ENCODE results near the gene KIR3DL1. TPM values are rescaled to one million over a fixed set of nuclear protein-coding genes. Genes with fewer than 3 reads are reported as not detected.
"Not testable (repeated sequence)": the region's sequence is repeated elsewhere in the genome, so short reads cannot be mapped to it uniquely, and the experiment has no call there.

Gene KIR3DL1
- total and polyA plus RNA-seq, 4 experiments from 2014 or later, result 0.16 TPM; not detected in 3

GRCh38 chr19:54837522-54837921, 21.3 kb downstream of the KIR3DL1 start:
- H3K36me3 ChIP-seq (ENCODE audit: insufficient read depth, low read length); H3K4me3 Mint-ChIP-seq; H3K27ac Mint-ChIP-seq; intact Hi-C loops (cut with micrococcal nuclease); H3K9me3 ChIP-seq (ENCODE audit: control insufficient read depth in 1 of 2, low read length in 2 of 2); H3K27me3 Mint-ChIP-seq; CTCF ChIA-PET (ENCODE audit: partially characterized antibody); H3K36me3 Mint-ChIP-seq; H3K27me3 ChIP-seq (ENCODE audit: insufficient read depth, low read length); H3K27ac ChIP-seq (ENCODE audit: low read depth, low read length); H3K4me1 Mint-ChIP-seq; DNase-seq; H3K4me3 ChIP-seq (ENCODE audit: low read length in 2 of 2); POLR2A ChIA-PET (ENCODE audit: partially characterized antibody); H3K9me3 Mint-ChIP-seq; H3K4me1 ChIP-seq (ENCODE audit: insufficient read depth, low read length): not testable (repeated sequence)

- H3K27ac ChIP-seq (ENCODE audit: low read depth, low read length); H3K27me3 ChIP-seq (ENCODE audit: insufficient read depth, low read length); H3K4me3 ChIP-seq (ENCODE audit: low read length in 2 of 2); POLR2A ChIA-PET (ENCODE audit: partially characterized antibody); H3K4me1 Mint-ChIP-seq; H3K4me1 ChIP-seq (ENCODE audit: insufficient read depth, low read length); CTCF ChIA-PET (ENCODE audit: partially characterized antibody); H3K36me3 Mint-ChIP-seq; DNase-seq; H3K9me3 ChIP-seq (ENCODE audit: control insufficient read depth in 1 of 2, low read length in 2 of 2); H3K27ac Mint-ChIP-seq; H3K4me3 Mint-ChIP-seq; intact Hi-C loops (cut with micrococcal nuclease); H3K36me3 ChIP-seq (ENCODE audit: insufficient read depth, low read length): not testable (repeated sequence)
- Mint-ChIP-seq H3K27me3 (peaks cover 3 to 11% of the 10 kb centered on the region in 2 donors), H3K9me3 (peaks cover 0 to 15% (median 11%) of the 10 kb centered on the region in 8 donors)
Observed at GRCh38 chr19:54843171-54843570, 26.9 kb downstream of the KIR3DL1 start.

- DNase-seq; H3K4me1 ChIP-seq (ENCODE audit: insufficient read depth, low read length); H3K4me1 Mint-ChIP-seq; H3K36me3 Mint-ChIP-seq; H3K4me3 ChIP-seq (ENCODE audit: low read length in 2 of 2); H3K36me3 ChIP-seq (ENCODE audit: insufficient read depth, low read length); POLR2A ChIA-PET (ENCODE audit: partially characterized antibody); H3K27me3 ChIP-seq (ENCODE audit: insufficient read depth, low read length); CTCF ChIA-PET (ENCODE audit: partially characterized antibody); H3K27ac ChIP-seq (ENCODE audit: low read depth, low read length); H3K9me3 ChIP-seq (ENCODE audit: control insufficient read depth in 1 of 2, low read length in 2 of 2); intact Hi-C loops (cut with micrococcal nuclease): not testable (repeated sequence)
- H3K9me3 Mint-ChIP-seq, result peaks cover 0 to 19% (median 12%) of the 10 kb centered on the region in 8 donors
- peak within 1 kb of the TSS in 2 of 7 donors; percentile 2 to 54 for H3K27ac Mint-ChIP-seq
- H3K27me3 Mint-ChIP-seq, result peaks cover 8 to 12% of the 10 kb centered on the region in 2 donors
- H3K4me3 Mint-ChIP-seq, result peak within 1 kb of the TSS in 2 of 8 donors; percentile 22 to 72
Observed at GRCh38 chr19:54850061-54850640, 33.9 kb downstream of the KIR3DL1 start, which contains the start of gene KIR3DL2. Gene KIR3DL2 (plus strand): TSS chr19:54850443. CDS start chr19:54850476, 33 bp downstream.

- Mint-ChIP-seq H3K27ac (peak overlapping the region in 1 of 7 donors; percentile 54), H3K4me1 (no peaks in the 10 kb centered on the region), H3K36me3 (no peaks in the 10 kb centered on the region), H3K4me3 (peak overlapping the region in 1 of 8 donors; percentile 72), H3K27me3 (peaks cover 7 to 12% of the 10 kb centered on the region in 2 donors), H3K9me3 (peaks cover 0 to 18% (median 8%) of the 10 kb centered on the region in 8 donors)
- intact Hi-C loops (cut with micrococcal nuclease), result no loop called here
- H3K4me3 ChIP-seq (ENCODE audit: low read length in 2 of 2), result no peak overlapping the region
- no peaks in the 10 kb centered on the region for H3K36me3 ChIP-seq (ENCODE audit: insufficient read depth, low read length)
- no peaks in the 10 kb centered on the region for H3K9me3 ChIP-seq (ENCODE audit: control insufficient read depth in 1 of 2, low read length in 2 of 2)
- H3K27me3 ChIP-seq (ENCODE audit: insufficient read depth, low read length), result no peaks in the 10 kb centered on the region
- DNase-seq, result no peak
- H3K4me1 ChIP-seq (ENCODE audit: insufficient read depth, low read length), result no peaks in the 10 kb centered on the region
- H3K27ac ChIP-seq (ENCODE audit: low read depth, low read length), result no peak overlapping the region
- ChIA-PET POLR2A (ENCODE audit: partially characterized antibody) (no interaction called here), CTCF (ENCODE audit: partially characterized antibody) (no interaction called here)
Observed at GRCh38 chr19:54850930-54851329, 34.7 kb downstream of the KIR3DL1 start.

- Mint-ChIP-seq H3K9me3 (peaks cover 0 to 15% (median 7%) of the 10 kb centered on the region in 8 donors), H3K4me3 (no peak overlapping the region), H3K4me1 (no peaks in the 10 kb centered on the region), H3K27ac (no peak overlapping the region), H3K27me3 (peaks cover 6 to 12% of the 10 kb centered on the region in 2 donors), H3K36me3 (no peaks in the 10 kb centered on the region)
- no peaks in the 10 kb centered on the region for H3K36me3 ChIP-seq (ENCODE audit: insufficient read depth, low read length)
- no peaks in the 10 kb centered on the region for H3K4me1 ChIP-seq (ENCODE audit: insufficient read depth, low read length)
- ChIA-PET POLR2A (ENCODE audit: partially characterized antibody) (no interaction called here), CTCF (ENCODE audit: partially characterized antibody) (no interaction called here)
- H3K27ac ChIP-seq (ENCODE audit: low read depth, low read length), result no peak overlapping the region
- H3K9me3 ChIP-seq (ENCODE audit: control insufficient read depth in 1 of 2, low read length in 2 of 2), result no peaks in the 10 kb centered on the region
- no peak overlapping the region for H3K4me3 ChIP-seq (ENCODE audit: low read length in 2 of 2)
- no peaks in the 10 kb centered on the region for H3K27me3 ChIP-seq (ENCODE audit: insufficient read depth, low read length)
- intact Hi-C loops (cut with micrococcal nuclease), result no loop called here
- DNase-seq, result no peak
Observed at GRCh38 chr19:54851353-54851752, 35.1 kb downstream of the KIR3DL1 start.

GRCh38 chr19:54855241-54855640, 39.0 kb downstream of the KIR3DL1 start:
- H3K9me3 ChIP-seq (ENCODE audit: control insufficient read depth in 1 of 2, low read length in 2 of 2); CTCF ChIA-PET (ENCODE audit: partially characterized antibody); H3K27me3 ChIP-seq (ENCODE audit: insufficient read depth, low read length); DNase-seq; H3K36me3 Mint-ChIP-seq; H3K4me3 Mint-ChIP-seq; H3K9me3 Mint-ChIP-seq; intact Hi-C loops (cut with micrococcal nuclease); H3K4me1 Mint-ChIP-seq; H3K27ac Mint-ChIP-seq; H3K4me3 ChIP-seq (ENCODE audit: low read length in 2 of 2); H3K36me3 ChIP-seq (ENCODE audit: insufficient read depth, low read length); H3K27ac ChIP-seq (ENCODE audit: low read depth, low read length); H3K4me1 ChIP-seq (ENCODE audit: insufficient read depth, low read length); POLR2A ChIA-PET (ENCODE audit: partially characterized antibody): not testable (repeated sequence)
- H3K27me3 Mint-ChIP-seq, result peaks cover 6 to 16% of the 10 kb centered on the region in 2 donors

GRCh38 chr19:54858476-54858875, 42.2 kb downstream of the KIR3DL1 start:
- CTCF ChIA-PET (ENCODE audit: partially characterized antibody); H3K4me1 Mint-ChIP-seq; H3K27ac Mint-ChIP-seq; H3K4me1 ChIP-seq (ENCODE audit: insufficient read depth, low read length); POLR2A ChIA-PET (ENCODE audit: partially characterized antibody); H3K27ac ChIP-seq (ENCODE audit: low read depth, low read length); H3K36me3 Mint-ChIP-seq; H3K36me3 ChIP-seq (ENCODE audit: insufficient read depth, low read length); DNase-seq; H3K4me3 Mint-ChIP-seq; H3K27me3 ChIP-seq (ENCODE audit: insufficient read depth, low read length); H3K9me3 Mint-ChIP-seq; H3K4me3 ChIP-seq (ENCODE audit: low read length in 2 of 2); intact Hi-C loops (cut with micrococcal nuclease); H3K9me3 ChIP-seq (ENCODE audit: control insufficient read depth in 1 of 2, low read length in 2 of 2): not testable (repeated sequence)
- peaks cover 4 to 12% of the 10 kb centered on the region in 2 donors for H3K27me3 Mint-ChIP-seq

- H3K4me3 ChIP-seq (ENCODE audit: low read length in 2 of 2); H3K9me3 Mint-ChIP-seq; H3K36me3 ChIP-seq (ENCODE audit: insufficient read depth, low read length); DNase-seq; H3K27ac ChIP-seq (ENCODE audit: low read depth, low read length); H3K4me3 Mint-ChIP-seq; H3K27ac Mint-ChIP-seq; H3K27me3 Mint-ChIP-seq; intact Hi-C loops (cut with micrococcal nuclease); H3K36me3 Mint-ChIP-seq; POLR2A ChIA-PET (ENCODE audit: partially characterized antibody); H3K4me1 ChIP-seq (ENCODE audit: insufficient read depth, low read length); H3K27me3 ChIP-seq (ENCODE audit: insufficient read depth, low read length); H3K9me3 ChIP-seq (ENCODE audit: control insufficient read depth in 1 of 2, low read length in 2 of 2); H3K4me1 Mint-ChIP-seq; CTCF ChIA-PET (ENCODE audit: partially characterized antibody): not testable (repeated sequence)
Observed at GRCh38 chr19:54859421-54859820, 43.2 kb downstream of the KIR3DL1 start.
